Measurements from ENCODE around the gene CENPK. TPM values are rescaled to one million over a fixed set of nuclear protein-coding genes. Genes with fewer than 3 reads are reported as not detected.

The CENPK gene, protein sequence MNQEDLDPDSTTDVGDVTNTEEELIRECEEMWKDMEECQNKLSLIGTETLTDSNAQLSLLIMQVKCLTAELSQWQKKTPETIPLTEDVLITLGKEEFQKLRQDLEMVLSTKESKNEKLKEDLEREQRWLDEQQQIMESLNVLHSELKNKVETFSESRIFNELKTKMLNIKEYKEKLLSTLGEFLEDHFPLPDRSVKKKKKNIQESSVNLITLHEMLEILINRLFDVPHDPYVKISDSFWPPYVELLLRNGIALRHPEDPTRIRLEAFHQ
- 9.3 TPM for total RNA-seq

DNA sequence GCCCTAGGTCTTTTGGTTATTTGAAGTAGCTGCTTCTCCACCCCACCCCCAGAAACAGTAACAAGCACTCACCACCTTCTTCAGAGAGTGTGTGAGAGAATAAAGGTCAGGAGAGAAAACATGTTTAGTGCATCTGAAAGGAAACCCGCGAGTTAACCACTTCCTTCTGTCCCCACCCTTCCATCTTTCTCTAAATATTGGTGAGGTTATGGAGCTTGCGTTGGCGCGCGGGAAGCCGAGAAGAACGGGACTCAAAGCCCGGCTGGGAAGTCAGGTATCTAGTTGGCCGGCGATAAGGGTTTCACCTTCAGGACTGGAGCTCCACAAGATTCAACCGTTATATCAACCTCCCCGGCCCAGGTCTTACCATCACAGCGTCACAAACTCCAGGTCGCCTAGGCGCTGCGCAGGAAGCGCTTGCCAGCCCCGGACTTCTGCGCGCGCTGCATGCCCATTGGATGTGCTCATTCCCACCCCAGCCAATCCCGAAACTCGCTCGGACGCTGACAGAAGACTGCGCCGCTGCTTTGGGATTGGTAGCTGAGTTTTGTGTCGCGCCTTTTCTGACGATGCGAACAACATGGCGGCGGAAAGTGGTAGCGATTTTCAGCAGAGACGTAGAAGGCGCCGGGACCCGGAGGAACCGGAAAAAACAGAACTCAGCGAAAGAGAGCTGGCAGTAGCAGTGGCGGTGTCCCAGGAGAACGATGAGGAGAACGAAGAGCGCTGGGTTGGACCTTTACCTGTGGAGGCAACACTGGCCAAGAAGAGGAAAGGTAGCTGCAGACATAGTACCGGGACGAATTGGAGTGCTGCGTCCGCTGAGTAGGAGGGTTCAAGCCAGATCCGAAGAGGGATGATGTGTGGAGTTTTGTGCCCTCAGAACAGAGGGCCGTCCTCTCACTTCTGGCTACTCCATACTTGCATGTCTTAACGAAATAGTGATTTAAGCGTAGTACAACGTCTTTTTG lies at the start of gene CENPK, which contains the start of gene PPWD1:
Gene CENPK, minus strand, starts transcription at position 438 of the 971 bp plus-strand sequence. CDS start 8,261 bp downstream, outside the sequence.
Gene PPWD1, plus strand, starts transcription at position 566 of the 971 bp plus-strand sequence. Its CDS starts 15 bp downstream, at position 581.

GRCh38 chr5:65481635-65482295 lies 81.2 kb downstream of the CENPK start, which contains the start of gene ADAMTS6:
TSS of gene ADAMTS6 (minus strand) at chr5:65481920. CDS start at chr5:65473673, 8,247 bp downstream.

Small RNA genes lying within 50 kb of the gene (small RNA-seq; reads per million reads assigned to genes)
- gene RNU6-540P (ENCODE audit: low replicate concordance), result not detected

Other genes starting within 250 kb of the CENPK start
- 7.6 TPM for gene ADAMTS6, start 81.2 kb downstream of the CENPK start, total RNA-seq
- gene PPWD1, start 128 bp upstream of the CENPK start, total RNA-seq, result 59.8 TPM
- gene TRIM23, start 61.2 kb upstream of the CENPK start, total RNA-seq, result 27.4 TPM
- 3.6 TPM for gene SHLD3, start 61.9 kb upstream of the CENPK start, total RNA-seq
- 26.4 TPM for gene TRAPPC13, start 61.9 kb upstream of the CENPK start, total RNA-seq
- 5.5 TPM for gene SGTB, start 158.9 kb upstream of the CENPK start, total RNA-seq
- gene NLN, start 159.0 kb upstream of the CENPK start, total RNA-seq, result 19.9 TPM

Measured in metanephros (tissue), 2 donors.